ENCODE measurements around the gene ZNF629.

DNA sequence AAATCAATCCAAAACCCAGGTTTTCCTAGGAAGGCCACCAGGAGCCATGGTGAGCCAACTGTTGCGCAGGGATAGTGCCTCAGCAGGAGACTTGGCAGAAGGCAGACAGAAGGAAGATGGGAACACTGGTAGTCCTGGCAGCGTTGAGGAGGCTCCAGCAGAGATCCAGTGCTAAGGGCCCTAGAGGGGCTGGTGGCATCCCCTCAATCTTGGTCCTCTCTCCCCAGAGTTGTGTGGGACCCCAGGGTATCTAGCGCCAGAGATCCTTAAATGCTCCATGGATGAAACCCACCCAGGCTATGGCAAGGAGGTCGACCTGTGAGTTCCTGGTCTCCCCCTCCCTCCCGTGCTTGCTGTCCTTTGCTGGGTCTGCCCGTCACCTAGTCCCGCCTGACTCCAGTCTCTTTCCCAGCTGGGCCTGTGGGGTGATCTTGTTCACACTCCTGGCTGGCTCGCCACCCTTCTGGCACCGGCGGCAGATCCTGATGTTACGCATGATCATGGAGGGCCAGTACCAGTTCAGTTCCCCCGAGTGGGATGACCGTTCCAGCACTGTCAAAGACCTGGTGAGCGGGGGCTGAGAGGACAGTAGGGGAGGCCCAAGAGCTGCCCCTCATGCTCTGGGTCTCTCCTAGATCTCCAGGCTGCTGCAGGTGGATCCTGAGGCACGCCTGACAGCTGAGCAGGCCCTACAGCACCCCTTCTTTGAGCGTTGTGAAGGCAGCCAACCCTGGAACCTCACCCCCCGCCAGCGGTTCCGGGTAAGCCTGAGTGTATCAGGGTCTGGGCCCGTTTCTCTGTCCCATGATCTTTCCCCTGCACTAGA lies 30.8 kb downstream of the ZNF629 start:
- TF ChIP-seq, protein P1, sequence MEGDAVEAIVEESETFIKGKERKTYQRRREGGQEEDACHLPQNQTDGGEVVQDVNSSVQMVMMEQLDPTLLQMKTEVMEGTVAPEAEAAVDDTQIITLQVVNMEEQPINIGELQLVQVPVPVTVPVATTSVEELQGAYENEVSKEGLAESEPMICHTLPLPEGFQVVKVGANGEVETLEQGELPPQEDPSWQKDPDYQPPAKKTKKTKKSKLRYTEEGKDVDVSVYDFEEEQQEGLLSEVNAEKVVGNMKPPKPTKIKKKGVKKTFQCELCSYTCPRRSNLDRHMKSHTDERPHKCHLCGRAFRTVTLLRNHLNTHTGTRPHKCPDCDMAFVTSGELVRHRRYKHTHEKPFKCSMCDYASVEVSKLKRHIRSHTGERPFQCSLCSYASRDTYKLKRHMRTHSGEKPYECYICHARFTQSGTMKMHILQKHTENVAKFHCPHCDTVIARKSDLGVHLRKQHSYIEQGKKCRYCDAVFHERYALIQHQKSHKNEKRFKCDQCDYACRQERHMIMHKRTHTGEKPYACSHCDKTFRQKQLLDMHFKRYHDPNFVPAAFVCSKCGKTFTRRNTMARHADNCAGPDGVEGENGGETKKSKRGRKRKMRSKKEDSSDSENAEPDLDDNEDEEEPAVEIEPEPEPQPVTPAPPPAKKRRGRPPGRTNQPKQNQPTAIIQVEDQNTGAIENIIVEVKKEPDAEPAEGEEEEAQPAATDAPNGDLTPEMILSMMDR (IDR thresholded peaks at IDR 0.05) = no peak
- no peak for TF ChIP-seq EZH2 (IDR thresholded peaks at IDR 0.05)

Measured in neural progenitor cell (in vitro differentiated cells).